VCaP (cell line): ENCODE data around the gene PLPPR5.

ENCODE experiments used
- H3K27ac ChIP-seq: fragments of 450-650 bp; 2 replicates; pipeline ENCODE4 v1.5.1; 2017
- CTCF ChIP-seq: fragments of 450-650 bp; conservative IDR thresholded peaks from 2 replicates; pipeline ENCODE4 v1.5.1; 2017; ENCODE audit warnings: mild to moderate bottlenecking, moderate library complexity

The PLPPR5 gene

GRCh38 chr1:98903261-98903660, 101.4 kb downstream of the PLPPR5 start:
- no peak overlapping the region for H3K27ac ChIP-seq
- TF ChIP-seq CTCF: no peak

GRCh38 chr1:98898940-98899339, 105.7 kb downstream of the PLPPR5 start:
- no peak for TF ChIP-seq CTCF
- H3K27ac ChIP-seq: no peak overlapping the region

GRCh38 chr1:98897479-98897878, 107.2 kb downstream of the PLPPR5 start:
- TF ChIP-seq CTCF: no peak
- H3K27ac ChIP-seq: no peak overlapping the region

- H3K27ac ChIP-seq: no peak overlapping the region
- no peak for TF ChIP-seq CTCF
Observed at GRCh38 chr1:98896711-98897445, 107.8 kb downstream of the PLPPR5 start.

DNA sequence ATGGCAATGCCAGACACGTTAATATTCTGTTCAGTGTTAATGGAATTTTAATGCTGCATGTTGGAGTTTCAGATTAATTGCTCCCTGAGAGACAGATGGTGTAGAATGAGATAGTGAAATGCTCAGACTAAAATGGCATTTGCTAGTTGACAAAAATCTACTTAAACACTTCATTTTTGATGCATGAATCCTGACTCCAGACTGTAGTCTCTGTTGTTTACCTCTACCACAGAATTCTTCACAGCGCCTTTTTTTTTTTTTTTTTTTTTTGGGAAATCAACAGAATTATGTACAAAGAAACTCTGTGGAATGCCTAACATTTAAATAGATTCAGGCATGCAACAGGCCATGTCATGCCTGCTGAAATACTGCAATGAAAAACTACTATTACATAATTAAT, 111.3 kb downstream of the PLPPR5 start:
- no peak for TF ChIP-seq CTCF
- H3K27ac ChIP-seq: no peak overlapping the region

GRCh38 chr1:98888869-98889268, 115.8 kb downstream of the PLPPR5 start:
- H3K27ac ChIP-seq: no peak overlapping the region
- TF ChIP-seq CTCF: no peak

- no peak for TF ChIP-seq CTCF
- no peak overlapping the region for H3K27ac ChIP-seq
Observed at GRCh38 chr1:98887507-98887906, 117.2 kb downstream of the PLPPR5 start.
